WI38 (cell line): Measurements from ENCODE around the gene PMS1.

Source experiments
- H3K4me3 ChIP-seq: 2 replicates; pipeline ENCODE4 v1.5.1; 2011; ENCODE audit warnings: low read depth, mild to moderate bottlenecking, control low read depth, low read length
- TF ChIP-seq, protein P1 (sequence below): IDR thresholded peaks from 2 replicates; pipeline ENCODE4 v1.5.1; 2012; ENCODE audit warnings: low read depth, mild to moderate bottlenecking, control low read depth, low read length

PMS1 gene

DNA sequence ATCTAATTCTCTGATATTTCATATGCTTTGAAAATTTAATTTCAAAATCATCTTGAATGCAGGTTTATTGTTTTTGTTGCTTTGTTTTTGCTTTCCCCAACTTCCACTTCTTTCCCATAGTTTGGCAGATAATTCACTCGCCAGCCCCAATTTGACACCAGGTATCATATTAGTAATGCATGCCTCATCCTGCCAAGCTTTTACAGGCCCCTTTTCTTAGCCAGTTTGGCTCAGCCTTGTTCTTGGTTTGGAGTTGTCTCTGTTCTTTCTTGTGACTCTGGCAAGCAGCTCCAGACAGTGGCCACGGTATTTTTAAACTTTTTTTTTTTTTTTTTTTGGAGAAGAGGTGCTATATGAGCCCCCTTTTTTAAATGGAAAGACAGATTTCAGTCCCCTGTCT lies 65.3 kb downstream of the PMS1 start:
- TF ChIP-seq, protein P1, sequence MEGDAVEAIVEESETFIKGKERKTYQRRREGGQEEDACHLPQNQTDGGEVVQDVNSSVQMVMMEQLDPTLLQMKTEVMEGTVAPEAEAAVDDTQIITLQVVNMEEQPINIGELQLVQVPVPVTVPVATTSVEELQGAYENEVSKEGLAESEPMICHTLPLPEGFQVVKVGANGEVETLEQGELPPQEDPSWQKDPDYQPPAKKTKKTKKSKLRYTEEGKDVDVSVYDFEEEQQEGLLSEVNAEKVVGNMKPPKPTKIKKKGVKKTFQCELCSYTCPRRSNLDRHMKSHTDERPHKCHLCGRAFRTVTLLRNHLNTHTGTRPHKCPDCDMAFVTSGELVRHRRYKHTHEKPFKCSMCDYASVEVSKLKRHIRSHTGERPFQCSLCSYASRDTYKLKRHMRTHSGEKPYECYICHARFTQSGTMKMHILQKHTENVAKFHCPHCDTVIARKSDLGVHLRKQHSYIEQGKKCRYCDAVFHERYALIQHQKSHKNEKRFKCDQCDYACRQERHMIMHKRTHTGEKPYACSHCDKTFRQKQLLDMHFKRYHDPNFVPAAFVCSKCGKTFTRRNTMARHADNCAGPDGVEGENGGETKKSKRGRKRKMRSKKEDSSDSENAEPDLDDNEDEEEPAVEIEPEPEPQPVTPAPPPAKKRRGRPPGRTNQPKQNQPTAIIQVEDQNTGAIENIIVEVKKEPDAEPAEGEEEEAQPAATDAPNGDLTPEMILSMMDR, result no peak
- H3K4me3 ChIP-seq, result no peak overlapping the region

DNA sequence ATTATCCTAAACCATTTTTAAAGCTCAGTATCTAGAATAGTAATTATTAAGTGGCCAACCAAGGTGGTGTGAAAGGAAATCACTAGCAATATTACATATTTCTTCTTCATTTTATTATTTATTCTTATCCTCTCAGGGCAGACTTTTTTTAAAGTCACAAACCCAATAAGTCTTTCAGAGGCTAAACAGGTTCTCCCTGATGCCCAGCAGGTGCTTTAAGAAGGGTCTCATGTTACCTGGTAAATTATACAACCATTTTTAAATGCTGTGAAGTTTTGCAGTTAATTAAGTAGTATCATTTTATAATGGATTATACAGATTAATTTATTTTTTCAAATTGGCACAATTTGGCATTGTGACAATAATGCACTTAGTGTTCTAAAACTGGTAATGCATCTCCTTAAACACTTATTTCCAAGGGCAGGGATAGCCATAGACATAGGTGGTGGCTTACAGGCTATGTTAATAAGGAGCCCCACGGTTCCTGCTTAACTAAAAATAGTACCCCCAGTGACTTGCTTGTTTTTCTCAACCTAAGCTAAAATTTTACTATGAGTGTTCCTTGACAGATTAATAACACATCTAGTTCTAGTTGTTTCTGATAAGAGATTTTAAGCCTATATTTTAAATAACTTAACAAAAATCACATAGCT lies 67.0 kb downstream of the PMS1 start:
- no peak overlapping the region for H3K4me3 ChIP-seq
- TF ChIP-seq, protein P1, result no peak

DNA sequence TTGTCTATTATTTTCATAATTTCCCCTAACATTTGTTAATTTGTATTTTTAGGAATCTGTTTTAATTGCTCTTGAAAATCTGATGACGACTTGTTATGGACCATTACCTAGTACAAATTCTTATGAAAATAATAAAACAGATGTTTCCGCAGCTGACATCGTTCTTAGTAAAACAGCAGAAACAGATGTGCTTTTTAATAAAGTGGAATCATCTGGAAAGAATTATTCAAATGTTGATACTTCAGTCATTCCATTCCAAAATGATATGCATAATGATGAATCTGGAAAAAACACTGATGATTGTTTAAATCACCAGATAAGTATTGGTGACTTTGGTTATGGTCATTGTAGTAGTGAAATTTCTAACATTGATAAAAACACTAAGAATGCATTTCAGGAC lies 69.9 kb downstream of the PMS1 start:
- no peak overlapping the region for H3K4me3 ChIP-seq

DNA sequence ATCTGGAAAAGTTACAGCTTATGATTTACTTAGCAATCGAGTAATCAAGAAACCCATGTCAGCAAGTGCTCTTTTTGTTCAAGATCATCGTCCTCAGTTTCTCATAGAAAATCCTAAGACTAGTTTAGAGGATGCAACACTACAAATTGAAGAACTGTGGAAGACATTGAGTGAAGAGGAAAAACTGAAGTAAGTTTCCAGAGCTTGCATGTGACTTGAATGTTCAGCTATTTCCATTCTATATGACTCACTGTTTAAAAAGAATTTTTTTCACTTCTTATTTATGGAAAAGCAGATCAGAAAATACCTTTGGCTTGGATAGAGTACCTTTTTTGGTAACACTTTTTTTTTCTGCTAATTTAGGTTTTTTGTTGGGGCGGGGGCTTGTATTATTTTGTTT lies 70.7 kb downstream of the PMS1 start:
- TF ChIP-seq, protein P1, result no peak
- H3K4me3 ChIP-seq, result no peak overlapping the region

More for the DNA sequence above, 69.9 kb downstream of the PMS1 start:
- TF ChIP-seq, protein P1, result no peak

DNA sequence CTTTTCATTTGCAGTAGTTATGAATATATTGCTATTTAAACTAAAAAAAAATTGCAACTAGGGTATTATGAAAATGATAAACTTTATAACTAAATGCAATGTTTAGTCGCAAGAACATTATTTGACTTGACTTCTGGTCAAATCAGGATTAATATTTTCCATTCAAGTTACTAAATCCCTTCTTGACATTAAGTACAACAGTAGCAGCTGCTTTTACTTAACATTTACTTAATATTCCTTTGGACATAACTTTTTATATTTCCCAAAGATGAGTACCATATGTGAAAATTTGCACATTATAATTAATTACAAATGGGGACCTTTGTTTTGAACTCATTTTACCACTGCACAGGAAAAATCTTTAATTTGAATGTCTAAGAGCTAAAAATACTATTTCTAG lies 74.0 kb downstream of the PMS1 start:
- no peak overlapping the region for H3K4me3 ChIP-seq
- TF ChIP-seq, protein P1, result no peak

DNA sequence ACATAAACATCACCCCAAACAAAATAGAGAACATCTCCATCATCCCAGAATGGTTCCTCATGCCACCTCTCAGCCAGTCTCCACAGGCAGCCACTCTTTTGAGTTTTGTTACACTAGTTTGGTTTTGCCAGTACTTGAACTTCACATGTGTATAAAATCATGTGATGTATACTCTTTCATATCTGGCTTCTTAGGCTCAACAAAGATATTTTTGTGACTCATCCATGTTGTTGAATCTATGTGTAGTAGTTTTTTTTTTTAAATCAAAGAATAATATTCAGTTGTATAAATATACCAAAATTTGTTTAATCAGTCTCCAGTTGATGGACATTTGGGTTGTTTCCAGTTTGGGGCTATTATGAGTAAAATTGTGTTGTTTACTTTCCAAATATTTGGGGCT lies 75.9 kb downstream of the PMS1 start:
- TF ChIP-seq, protein P1, result no peak
- H3K4me3 ChIP-seq, result no peak overlapping the region

DNA sequence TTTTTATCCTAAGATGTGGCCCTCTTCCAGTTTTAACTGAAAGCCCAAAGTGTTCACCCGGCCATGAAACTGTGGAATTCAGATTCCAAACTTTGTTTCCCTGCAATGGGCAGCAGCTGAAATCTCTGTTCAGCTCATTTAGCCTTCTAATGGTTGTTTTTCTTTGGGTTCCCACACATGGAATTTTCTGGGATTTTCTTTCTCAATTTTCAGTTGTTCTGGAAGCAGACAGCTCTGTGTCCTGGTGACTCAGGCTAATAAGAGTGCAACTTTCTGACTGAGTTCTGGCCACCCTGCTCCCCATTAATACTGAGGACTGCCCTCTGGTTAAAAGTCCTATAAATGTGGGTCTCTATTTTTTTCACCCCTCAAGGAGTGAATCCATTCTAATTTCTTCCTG lies 78.5 kb downstream of the PMS1 start:
- H3K4me3 ChIP-seq, result no peak overlapping the region
- TF ChIP-seq, protein P1, result no peak
